HS-5 (cell line): Measurements from ENCODE around the gene IPO11.
A peak's percentile ranks its signal among the peaks of the same experiment; 100 is the strongest.

Source experiments
- DNase-seq: peaks from one replicate; pipeline ENCODE4 v3.0.0-alpha.2; 2012; ENCODE audit warnings: low read depth

The IPO11 gene

DNA sequence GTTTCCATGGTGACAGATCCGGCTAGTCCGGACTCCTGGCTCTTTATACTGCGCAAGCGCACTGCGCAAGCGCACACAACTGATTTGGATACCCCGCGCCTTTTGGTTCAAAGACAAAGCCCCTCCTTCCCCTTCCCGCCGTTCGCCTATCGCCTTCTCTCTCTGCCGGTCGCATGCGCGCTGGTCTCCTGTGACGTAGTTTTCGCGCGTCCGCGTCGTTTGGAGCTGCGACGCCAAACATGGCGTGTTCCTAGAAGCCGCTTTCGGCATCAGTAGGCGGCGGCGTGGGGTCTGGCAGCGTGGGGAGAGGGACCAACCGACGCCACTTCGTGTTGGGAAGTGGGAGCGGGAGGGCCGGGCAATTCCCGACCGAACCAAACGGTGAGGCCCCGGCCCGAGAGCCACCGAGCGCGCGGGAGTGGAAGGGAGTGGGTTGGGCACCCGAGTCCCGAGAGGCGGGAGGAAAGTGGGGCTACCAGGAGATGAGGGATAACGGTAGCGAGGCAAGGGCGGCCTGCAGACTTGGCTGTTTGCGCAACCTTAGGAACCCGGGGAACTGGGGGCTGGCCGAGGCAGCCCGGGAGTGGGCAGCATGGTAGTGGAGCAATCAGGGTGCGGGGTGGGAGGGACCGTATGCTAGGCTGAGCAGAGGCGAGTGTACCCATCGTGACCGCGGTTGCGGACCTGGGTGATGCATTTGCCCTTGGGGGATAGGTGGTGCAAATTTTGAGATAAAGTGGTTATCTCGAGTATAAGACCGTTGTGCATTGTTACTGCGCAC is at the start of gene IPO11:
Gene IPO11, plus strand, starts transcription at position 215 of the 781 bp plus-strand sequence. CDS start 24,517 bp downstream, outside the sequence.
- DNase-seq = peak; percentile 97

DNA sequence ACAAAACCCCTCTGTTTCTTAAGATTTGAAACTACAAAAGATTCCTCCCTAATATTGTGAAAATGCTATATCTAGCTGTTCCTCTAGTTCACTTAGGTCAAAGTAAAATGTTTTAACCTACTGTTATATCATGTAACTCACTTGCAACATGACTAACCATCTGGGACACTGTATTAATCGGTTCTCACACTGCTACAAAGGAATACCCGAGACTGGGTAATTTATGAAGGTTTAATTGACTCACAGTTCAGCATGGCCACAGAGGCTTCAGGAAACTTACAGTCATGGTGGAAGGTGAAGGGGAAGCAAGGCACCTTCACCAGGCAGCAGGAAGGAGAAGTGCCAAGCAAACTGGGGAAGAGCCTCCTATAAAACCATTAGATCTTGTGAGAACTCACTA is 43.5 kb upstream of the IPO11 start:
- DNase-seq = no peak

DNA sequence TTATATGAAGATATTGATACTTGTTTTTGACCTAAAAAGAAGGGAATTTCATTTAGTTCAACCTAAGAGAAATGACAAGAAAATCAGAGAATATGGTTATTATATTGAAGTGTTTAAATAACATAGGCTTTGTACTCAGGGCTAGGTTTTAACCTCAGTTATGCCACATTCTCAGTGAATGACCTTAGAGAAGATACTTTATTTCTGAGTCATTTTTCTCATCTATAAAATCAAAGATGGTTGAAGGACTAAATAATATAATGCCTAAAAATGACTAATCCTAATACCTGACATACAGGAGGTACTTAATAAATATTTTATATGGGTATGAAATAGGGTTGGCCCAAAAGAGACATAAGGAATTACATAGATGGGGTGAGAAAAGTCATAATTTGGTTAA is 41.2 kb upstream of the IPO11 start:
- DNase-seq = no peak

DNA sequence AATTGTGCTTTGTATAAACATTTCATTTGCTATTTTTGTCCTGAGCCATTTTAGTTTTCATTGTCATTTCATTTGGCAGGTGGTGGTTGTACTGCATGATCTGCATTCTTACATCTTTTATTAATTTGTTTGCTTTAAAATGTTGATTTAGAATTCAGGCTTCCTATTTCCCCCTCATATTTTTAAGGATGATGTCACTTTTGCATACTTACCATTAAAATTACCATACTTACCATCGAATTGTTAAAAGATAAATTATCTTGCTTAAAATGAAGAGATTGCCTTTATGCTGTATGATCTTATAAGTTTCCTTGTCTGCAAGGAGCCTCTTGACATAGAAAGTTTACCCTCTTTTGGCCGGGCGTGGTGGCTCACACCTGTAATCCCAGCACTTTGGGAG is 40.0 kb upstream of the IPO11 start:
- no peak for DNase-seq

DNA sequence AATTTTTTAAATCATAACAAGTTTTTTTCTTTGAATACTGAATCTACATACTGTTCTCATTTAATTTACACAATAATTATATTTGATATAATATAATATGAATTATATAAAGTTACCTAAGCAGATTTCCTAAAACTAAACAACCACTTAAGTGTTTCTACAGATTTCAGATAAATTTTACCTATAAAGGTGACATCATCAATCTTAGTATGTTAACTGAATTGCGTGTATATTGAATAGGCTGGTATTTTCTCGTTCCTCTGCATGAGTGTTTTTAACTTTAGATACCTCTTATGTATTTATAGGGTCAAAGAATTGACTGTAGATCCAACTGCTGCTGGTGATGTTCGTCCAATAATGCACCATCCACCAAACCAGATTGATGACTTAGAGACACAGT is 39.2 kb upstream of the IPO11 start:
- no peak for DNase-seq

DNA sequence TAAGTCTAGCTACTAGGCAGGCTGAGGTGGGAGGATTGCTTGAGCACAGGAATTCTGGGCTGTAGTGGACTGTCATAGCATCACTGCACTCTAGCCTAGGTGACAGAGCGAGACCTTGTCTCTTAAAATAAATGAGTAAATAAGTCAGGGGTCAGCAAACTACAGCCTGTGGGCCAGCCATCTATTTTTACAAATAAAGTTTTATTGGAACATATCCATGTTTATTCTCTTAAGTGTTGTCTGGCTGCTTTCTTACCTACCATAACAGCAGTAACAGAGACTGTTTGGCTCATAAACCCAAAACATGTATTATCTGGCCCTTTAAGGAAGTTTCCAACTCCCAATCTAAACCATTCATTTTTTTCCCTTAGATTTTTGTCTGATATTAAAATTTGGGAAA is 38.5 kb upstream of the IPO11 start:
- DNase-seq = no peak

DNA sequence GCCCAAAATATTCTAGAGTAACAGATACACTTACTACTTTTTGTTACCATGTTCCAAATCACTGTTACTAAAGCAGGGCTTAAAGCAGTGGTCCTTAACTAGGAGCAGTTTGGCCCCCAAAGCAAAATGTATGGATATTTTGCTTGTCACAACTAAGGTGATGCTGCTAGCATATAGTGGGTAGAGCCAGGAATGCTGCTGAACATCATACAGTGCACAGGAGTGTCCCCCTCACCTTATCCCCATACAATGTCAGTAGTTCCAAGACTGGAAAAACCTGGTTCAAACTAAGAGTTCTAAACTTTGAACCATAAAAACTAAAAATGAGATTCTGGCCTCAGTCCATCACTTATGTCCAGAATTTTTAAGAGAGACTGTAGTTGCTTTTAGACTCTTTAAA is 36.9 kb upstream of the IPO11 start:
- no peak for DNase-seq

DNA sequence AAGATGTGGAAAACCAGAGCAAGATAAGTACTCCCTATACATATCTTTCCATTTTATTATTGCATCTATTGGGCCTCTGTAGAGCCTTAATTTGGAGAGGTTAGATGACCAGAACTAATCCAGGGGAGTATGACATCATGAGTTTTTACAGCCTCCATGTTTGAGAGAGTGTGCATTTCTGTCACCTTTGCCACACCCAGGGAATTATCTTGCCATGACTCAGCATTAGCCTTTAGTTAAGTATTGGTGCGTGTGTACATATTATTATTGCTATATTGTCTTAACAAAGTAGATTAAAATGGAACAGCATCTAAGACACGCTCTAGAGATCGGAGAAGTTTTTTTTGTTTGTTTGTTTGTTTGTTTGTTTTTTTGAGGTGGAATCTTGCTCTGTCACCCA is 36.5 kb upstream of the IPO11 start:
- no peak for DNase-seq

DNA sequence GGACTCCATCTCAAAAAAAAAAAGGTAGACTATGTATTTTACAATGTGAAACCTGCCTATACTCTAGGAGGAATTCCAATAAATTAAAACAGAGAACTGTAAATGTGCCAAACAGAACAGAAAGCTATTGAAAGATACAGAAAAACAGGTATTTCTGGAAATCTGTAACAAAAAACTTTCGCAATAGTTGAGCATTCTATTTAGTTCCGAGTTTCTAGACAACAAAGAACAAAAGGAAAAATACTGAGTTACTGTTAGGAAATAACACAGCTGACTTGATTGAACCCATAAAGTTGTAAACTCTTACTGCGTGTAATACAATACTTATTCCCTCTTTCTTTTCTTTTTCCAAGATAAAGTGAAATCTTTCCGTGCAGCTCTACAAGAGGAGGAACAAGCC is 27.4 kb upstream of the IPO11 start:
- DNase-seq = no peak

DNA sequence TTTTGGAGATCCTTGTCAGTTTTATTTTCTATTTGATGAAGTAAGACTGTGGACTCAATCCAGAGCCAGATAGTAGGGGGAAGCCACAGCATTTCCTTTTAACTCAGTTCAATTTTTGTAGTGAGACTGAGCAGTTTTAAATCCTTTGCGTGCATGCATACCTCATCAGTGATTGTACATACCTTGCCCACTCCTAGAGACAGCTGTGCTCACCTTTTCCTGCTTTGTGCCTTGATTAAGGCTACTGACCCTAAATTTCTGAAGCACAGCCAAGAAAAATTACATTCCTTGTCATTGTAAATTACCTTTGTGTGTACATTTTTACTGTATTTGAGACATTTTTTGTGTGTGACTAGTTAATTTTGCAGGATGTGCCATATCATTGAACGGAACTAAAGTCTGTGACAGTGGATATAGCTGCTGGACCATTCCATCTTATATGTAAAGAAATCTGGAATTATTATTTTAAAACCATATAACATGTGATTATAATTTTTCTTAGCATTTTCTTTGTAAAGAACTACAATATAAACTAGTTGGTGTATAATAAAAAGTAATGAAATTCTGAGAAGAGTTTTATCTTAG is 26.7 kb upstream of the IPO11 start:
- DNase-seq = no peak

DNA sequence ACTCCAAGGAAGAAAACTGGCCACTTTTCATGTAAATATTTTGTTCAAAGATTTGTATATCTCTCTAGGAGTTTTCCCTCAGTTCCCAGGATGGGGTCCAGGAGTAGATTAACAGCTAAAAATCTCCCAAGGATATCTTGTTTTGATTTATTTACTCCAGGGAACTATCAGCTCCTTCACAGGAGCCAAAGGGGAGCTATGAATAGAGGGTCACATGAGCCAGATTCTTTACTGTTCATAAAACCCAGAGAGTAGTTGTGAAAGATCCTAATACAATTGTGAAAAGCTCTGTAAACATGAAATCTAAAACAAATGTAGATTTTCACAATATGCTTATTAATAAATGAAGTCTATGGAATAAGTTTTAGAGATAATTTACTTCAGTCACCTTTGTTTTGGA is 25.7 kb upstream of the IPO11 start:
- DNase-seq = no peak

DNA sequence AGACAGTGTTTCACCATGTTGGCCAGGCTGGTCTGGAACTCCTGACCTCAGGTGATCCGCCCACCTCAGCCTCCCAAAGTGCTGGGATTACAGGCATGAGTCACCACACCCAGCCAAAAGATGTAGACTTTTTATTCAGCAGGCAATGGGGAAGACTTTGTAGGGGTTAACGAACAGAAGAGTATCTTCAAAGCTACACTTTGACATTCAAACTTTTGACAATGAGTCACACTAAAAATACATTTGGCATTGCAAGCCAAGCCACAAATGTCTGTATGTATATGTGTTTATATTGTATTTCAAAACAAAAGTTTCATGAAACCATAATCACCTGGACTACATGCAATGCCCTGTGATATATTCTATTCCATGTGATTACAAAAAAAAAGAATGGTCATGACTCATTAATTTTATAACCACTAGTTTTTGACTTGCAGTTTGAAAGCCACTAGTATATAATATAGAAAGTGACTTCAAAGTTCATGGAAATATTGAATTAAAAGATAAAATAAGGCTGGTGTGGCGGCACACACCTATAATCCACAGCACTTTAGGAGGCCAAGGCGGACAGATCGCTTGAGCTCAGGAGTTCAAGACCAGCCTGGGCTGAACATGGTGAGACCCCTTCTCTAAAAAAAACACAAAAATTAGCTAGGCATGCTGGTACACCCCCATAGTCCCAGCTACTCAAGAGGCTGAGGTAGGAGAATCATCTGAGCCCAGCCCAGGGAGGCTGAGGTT is 17.2 kb upstream of the IPO11 start:
- no peak for DNase-seq

DNA sequence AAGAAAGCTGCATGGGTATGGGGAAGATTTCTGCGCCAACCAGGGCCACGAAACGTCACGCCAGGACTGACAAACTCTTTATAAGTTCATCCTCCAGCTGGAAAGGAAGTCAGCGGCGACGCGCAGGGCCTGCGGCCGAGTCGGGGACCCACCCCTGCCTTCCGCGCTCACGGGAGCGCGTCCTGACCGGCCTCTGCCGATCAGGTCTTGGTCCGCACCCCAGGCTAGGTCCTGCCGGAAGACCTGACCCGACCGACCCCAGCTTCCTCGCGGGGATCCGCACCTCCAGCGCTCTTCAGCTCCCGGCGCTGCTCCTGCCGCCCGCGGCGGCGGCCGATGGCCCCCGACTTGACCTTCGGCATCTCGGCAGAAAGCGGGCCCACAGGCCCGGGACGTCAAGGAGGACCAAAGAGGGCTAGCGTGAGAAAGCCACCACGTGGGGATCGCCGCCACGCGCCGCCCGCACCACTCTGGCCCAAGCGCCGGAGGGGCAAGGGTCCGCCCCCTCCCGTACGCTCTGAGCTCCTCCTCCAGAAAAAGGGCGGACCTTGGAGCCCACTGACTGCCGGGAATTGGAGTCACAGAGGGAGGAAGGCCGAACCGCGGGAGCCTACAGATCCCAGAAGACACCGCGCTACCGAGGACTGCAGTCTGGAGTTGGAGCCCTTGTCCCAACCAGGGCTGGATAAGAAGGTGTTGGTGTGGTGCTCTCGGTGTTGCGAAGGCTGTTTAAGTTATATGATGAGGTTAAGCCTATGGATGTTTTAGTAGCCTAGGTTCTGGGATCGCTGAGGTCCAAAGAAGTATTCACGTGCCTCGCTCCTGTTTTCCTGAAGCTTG is 8.9 kb upstream of the IPO11 start, which contains the start of gene DIMT1:
Gene DIMT1, minus strand, starts transcription at position 495 of the 840 bp plus-strand sequence. Its CDS starts 133 bp downstream, at position 362.
- peak; percentile 85 for DNase-seq

DNA sequence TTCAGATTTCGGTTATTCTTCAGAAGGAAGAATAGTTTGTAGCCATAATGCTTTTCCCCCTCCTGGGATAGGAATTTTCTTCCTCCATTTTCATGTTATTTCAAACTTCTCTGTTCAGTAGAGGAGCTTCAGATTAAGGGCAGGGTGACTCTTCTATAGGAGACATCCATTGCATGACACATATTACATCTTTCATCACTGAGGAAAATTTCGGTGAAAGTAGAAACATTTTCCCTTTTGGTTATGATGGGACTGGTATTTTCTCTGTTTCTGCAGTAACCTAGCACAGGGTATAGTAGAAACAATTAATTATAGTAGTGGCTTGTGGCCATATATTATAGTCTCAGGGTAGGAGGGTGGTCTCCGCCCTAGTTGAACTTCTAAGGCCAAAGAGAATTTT is 1.1 kb downstream of the IPO11 start:
- no peak for DNase-seq

DNA sequence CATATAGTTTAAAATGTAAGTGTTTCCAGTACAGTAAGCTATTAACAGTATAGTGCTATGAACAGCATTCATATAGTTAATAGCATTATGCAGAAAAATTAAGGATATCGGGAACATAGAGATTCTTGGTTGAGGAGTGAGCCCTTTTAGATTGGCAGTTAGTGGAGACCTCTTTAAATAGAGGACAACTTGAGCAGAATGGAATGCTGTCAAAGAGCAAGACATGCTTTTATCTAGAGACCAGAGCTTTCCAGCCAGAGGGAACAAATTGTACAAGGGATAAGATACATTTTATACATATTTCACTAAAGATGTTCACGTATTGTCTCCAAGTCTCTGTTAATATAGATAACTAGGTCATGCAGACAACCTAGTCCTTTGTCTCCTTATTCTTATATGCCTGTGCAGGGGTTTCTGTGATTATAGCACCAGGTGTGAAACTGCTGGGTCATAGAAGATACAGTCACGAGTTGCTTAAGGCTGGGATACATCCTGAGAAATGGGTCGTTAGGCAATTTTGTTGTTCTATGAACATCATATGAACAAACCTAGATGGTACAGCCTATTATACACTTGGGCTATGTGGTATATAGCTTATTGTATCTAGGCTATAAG is 6.0 kb downstream of the IPO11 start:
- no peak for DNase-seq

DNA sequence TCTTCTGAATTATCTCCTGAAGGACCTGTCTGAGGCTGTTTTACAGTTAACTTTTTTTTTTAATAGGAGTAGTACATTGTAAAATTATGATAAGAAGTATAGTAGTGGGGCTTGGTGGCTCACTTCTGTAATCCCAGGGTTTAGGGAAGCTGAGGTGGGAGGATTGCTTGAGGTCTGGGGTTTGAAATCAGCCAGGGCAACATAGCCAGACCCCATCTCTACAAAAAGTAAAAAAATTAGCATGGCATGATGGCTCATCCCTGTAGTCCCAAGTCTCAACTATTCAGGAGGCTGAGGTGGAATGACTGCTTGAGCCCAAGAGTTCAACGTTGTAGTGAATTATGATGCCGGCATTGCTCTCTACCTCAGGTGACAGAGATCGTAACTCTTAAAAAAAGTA is 7.0 kb downstream of the IPO11 start:
- DNase-seq = no peak

DNA sequence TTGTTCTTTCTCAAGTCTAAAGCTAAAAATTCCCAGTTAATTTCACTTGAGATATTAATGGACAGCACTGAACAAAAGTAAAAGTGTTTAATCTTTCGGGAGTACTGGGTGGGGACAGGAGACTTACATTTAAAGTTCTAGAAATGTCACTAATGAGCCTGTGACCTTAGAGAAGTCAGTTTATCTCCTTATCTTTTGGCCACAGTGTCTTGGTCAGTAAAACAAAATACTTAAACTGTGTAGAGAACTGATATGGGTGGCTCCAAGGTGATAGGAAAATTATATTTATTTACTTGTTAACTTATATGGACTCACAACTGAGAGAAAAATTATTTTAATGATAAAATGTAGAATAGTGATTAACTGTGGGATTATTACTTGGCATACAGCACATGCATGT is 8.9 kb downstream of the IPO11 start:
- DNase-seq = no peak

DNA sequence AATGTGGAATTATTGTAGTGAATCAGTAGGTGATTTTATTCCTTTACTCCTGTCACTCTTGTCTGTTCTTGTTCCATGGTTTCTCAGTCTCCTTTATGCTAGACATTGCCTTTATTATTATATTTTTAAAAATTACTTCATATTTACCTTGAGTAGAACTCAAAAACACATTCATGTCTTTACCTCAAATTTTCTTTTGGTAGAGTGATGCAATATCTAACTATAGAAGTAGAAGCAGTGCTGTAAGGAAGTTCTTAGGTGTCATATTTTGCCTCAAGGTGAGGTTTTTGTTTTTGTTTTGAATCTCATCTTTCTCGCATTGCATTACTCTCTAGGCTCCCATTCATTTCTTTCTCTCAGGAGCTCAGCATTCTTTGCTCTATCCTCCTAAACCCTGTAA is 12.2 kb downstream of the IPO11 start:
- no peak for DNase-seq

DNA sequence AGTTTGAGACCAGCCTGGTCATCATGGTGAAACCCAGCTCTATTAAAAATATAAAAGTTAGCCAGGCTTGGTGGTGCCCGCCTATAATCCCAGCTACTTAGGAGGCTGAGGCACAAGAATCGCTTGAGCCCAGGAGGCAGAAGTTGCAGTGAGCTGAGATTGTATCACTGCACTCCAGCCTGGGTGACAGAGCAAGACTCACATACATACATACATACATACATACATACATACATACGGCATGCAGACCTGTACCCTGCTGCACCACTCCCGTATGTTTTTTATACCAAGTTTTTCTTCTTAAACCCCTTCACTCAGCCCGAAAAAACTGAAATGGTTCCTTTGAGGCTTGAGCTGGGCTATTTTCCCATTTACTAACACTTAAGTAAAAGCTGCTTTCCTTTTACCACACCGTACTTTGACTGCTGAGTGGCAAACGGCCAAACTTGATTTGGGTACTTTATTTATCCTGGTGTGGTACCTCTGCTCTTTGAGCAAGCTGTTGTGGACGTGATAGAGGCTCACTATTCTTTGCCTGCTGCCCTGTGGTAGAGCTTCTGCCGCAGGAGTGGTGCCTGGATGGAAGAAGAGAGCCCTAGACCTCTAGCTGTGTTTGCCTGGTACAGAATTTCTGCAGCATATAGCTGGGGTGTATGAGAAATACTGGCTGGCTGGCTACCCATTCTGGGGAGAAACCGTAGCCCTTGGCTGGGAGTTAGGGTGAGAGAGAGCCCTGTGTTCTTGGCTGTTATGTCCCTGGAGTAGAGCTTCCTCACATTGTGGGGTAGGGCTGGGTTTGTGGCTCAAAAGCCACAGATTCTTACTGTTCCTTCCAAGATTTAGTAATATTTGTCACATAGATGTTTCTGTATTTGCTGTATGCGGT is 19.4 kb downstream of the IPO11 start:
- no peak for DNase-seq

DNA sequence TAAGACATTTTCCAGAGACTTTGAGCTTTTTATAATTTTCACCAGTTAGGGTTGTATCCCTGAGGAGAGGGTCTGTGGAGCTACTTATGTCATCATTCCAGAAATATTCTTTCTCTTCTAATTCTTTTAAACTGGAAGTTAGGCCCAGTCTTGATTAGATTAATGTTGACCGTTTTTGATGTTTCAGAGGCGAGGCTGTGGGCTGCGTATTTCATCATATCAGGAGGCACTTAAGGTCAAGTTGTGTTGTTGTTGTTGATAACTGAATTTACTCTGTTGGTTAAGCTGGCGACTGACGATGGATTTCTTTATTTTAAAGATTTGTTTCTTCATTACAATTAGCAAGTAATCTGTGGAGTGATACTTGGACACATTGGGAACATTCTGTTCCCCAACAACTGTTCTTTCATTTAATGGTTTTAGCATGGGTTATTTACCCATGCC is 20.1 kb downstream of the IPO11 start:
- no peak for DNase-seq

DNA sequence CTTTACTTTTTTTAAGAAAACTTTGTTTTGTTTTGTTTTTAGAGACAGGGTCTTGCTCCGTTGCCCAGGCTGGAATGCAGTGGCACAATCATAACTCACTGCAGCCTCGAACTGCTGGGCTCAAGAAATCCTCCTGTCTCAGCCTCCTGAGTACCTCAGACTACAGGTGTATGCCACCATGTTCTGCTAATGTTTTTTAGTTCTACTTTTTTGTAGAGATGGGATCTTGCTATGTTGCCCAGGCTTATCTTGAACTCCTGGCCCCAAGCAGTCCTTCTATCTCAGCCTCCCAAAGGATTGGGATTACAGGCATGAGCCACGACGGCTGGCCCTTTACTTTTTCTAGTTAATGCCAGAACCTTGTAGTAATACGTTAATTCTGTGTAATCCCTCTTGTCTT is 36.0 kb downstream of the IPO11 start:
- no peak for DNase-seq
